MCF 10A (cell line): ENCODE data around the gene BSND. TPM values are rescaled to one million over a fixed set of nuclear protein-coding genes. Genes with fewer than 3 reads are reported as not detected.

Experiments used
- BruUV-seq: library from RNA; stranded (reverse); fragments of 400-500 nt; replicated peaks from 2 replicates; lab custom pipeline; 2021; lab: Mats Ljungman, UMichigan
- CTCF ChIA-PET: fragments of 300-600 bp; sonication (Branson Sonifier 250); formaldehyde crosslinking; extraction: SDS; loops from one replicate; lab custom pipeline; 2021; ENCODE audit warnings: antibody characterized with exemption, inconsistent platforms; lab: Yijun Ruan, JAX
- POLR2A ChIA-PET: fragments of 300-600, 350-650 bp; sonication (Branson Sonifier 250); formaldehyde crosslinking; extraction: SDS; loops from one replicate; lab custom pipeline; 2020; ENCODE audit warnings: antibody characterized with exemption, inconsistent platforms; lab: Yijun Ruan, JAX
- DNase-seq: peaks from one replicate; pipeline ENCODE4 v3.0.0-alpha.2; 2018; ENCODE audit not compliant: unreplicated experiment
- H3K27ac Mint-ChIP-seq: one replicate; pipeline ENCODE4 v1.8.0; 2022; ENCODE audit warnings: mild to moderate bottlenecking, low read depth, mixed read lengths; ENCODE audit not compliant: unreplicated experiment
- H3K27me3 Mint-ChIP-seq: one replicate; pipeline ENCODE4 v1.8.0; 2022; ENCODE audit warnings: mixed read lengths; ENCODE audit not compliant: insufficient read depth, unreplicated experiment
- H3K36me3 Mint-ChIP-seq: one replicate; pipeline ENCODE4 v1.8.0; 2022; ENCODE audit warnings: mild to moderate bottlenecking, moderate library complexity, mixed read lengths; ENCODE audit not compliant: insufficient read depth, unreplicated experiment
- H3K4me1 Mint-ChIP-seq: one replicate; pipeline ENCODE4 v1.8.0; 2022; ENCODE audit warnings: mixed read lengths; ENCODE audit not compliant: insufficient read depth, unreplicated experiment
- H3K4me3 Mint-ChIP-seq: one replicate; pipeline ENCODE4 v1.8.0; 2022; ENCODE audit warnings: mild to moderate bottlenecking, moderate library complexity, mixed read lengths; ENCODE audit not compliant: unreplicated experiment
- H3K9me3 Mint-ChIP-seq: one replicate; pipeline ENCODE4 v1.8.0; 2022; ENCODE audit warnings: mixed read lengths; ENCODE audit not compliant: unreplicated experiment
- CTCF ChIP-seq: fragments of 200-600 bp; IDR thresholded peaks from one replicate; pipeline ENCODE4 v1.8.0; 2022; ENCODE audit warnings: antibody characterized with exemption, mild to moderate bottlenecking; ENCODE audit not compliant: unreplicated experiment
- intact Hi-C: fragments of 100-400 bp; cut with micrococcal nuclease; formaldehyde crosslinking; loops from 2 replicates; pipeline ENCODE4 v1.14.1; 2022
- total RNA-seq: library from RNA; stranded (reverse); gene quantifications from 2 replicates; pipeline ENCODE4 v1.2.3, GENCODE V29; 2022

Gene BSND
- total RNA-seq, 1 experiment from 2014 or later: not detected

GRCh38 chr1:54994355-54994990, 4.3 kb upstream of the BSND start:
- H3K27me3 Mint-ChIP-seq: no peaks in the 10 kb centered on the region
- intact Hi-C loops: no loop called here
- no peak overlapping the region for H3K27ac Mint-ChIP-seq
- no peaks in the 10 kb centered on the region for H3K9me3 Mint-ChIP-seq
- H3K4me1 Mint-ChIP-seq: peaks cover 5% of the 10 kb centered on the region
- no peak for DNase-seq
- BruUV-seq: no TSS peak
- no peak overlapping the region for H3K4me3 Mint-ChIP-seq
- CTCF ChIA-PET: interaction anchor here (0.6 to 22.1 kb wide), 3 partner anchors 9 to 46 kb away, joined by 4 to 385 read pairs (median 45); no protein-coding TSS in a partner anchor
- TF ChIP-seq CTCF: no peak
- POLR2A ChIA-PET: no interaction called here
- H3K36me3 Mint-ChIP-seq: no peaks in the 10 kb centered on the region

GRCh38 chr1:54995013-54995760, 3.5 kb upstream of the BSND start:
- Mint-ChIP-seq H3K9me3 (no peaks in the 10 kb centered on the region), H3K27me3 (no peaks in the 10 kb centered on the region), H3K4me1 (peaks cover 5% of the 10 kb centered on the region), H3K36me3 (no peaks in the 10 kb centered on the region), H3K4me3 (no peak overlapping the region), H3K27ac (no peak overlapping the region)
- no peak for DNase-seq
- ChIA-PET POLR2A (interaction anchor here (0.6 to 1.9 kb wide), 2 partner anchors 45 to 73 kb away, joined by 4 to 7 read pairs; no protein-coding TSS in a partner anchor), CTCF (interaction anchor here (0.6 to 22.1 kb wide), 13 partner anchors 9 to 1382 kb away, joined by 3 to 385 read pairs (median 9); partner anchors contain the start of gene DHCR24)
- TF ChIP-seq CTCF: no peak
- no TSS peak for BruUV-seq
- intact Hi-C loops: no loop called here

- DNase-seq: no peak
- BruUV-seq: no TSS peak
Observed at GRCh38 chr1:54995835-54996234, 2.9 kb upstream of the BSND start.

More at GRCh38 chr1:54995835-54996234, 2.9 kb upstream of the BSND start:
- CTCF ChIA-PET: interaction anchor here (0.6 to 22.1 kb wide), 26 partner anchors 9 to 1382 kb away, joined by 3 to 385 read pairs (median 6); partner anchors contain the start of gene DHCR24
- H3K27me3 Mint-ChIP-seq: no peaks in the 10 kb centered on the region
- no peak for TF ChIP-seq CTCF
- no peak overlapping the region for H3K27ac Mint-ChIP-seq
- no peaks in the 10 kb centered on the region for H3K9me3 Mint-ChIP-seq
- peaks cover 5% of the 10 kb centered on the region for H3K4me1 Mint-ChIP-seq
- POLR2A ChIA-PET: interaction anchor here (0.6 to 1.9 kb wide), 4 partner anchors 39 to 73 kb away, joined by 4 to 7 read pairs (median 4); no protein-coding TSS in a partner anchor
- intact Hi-C loops: loop anchor here (1.0 kb wide), 3 partner anchors 26 to 51 kb away; no protein-coding TSS in a partner anchor
- H3K4me3 Mint-ChIP-seq: no peak overlapping the region
- H3K36me3 Mint-ChIP-seq: no peaks in the 10 kb centered on the region
